NB4 (cell line): ENCODE results near the gene ABCB6.

Experiments used
- MYC ChIP-seq: IDR thresholded peaks from 2 replicates; pipeline ENCODE4 v1.6.1; 2011; ENCODE audit warnings: low read depth, low read length
- TF ChIP-seq, protein P1 (sequence below): IDR thresholded peaks from one replicate; pipeline ENCODE4 v1.5.1; 2012; ENCODE audit warnings: low read depth, low read length

DNA sequence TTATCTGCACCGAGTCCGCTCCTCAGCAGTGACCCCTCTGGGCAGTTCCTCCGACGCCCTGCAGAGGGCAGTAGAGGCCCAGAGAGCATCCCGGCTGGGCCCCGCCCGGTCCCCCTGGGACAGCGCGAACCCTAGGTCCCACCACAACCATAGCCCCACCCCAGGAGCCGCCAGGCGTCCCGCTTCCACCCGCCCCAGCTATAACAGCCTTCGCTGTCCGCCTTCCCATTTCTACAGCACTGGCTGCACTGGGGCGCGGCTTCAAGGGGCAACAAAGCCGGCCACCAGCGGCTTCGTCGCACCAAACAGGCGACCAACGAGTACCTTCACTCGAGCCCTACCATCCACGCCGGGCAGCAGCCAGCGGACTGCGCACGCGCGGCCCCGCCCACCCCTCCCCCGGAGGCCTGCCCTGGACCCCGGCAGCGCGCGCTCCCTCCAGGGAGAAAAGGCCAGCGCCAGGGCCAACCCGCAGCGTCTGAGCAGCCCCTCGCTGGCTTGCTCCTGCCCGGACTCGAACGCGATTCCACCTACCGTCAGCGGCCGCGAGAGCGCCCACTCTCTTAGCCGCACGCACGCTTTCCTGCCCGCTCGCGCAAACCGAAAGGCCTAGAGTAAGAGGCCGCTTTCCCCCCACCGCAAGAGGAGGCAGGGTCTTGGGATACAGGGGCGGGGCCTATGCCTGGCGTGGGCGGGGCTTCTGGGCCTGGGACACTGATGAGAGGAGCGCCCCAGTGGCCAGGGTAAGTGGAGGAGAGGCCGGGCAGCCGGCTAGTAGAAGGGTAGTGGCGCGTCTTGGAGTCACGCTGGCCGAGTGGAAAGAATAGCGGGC, 58.4 kb downstream of the ABCB6 start, which contains the start of gene NHEJ1:
- TF ChIP-seq, protein P1, sequence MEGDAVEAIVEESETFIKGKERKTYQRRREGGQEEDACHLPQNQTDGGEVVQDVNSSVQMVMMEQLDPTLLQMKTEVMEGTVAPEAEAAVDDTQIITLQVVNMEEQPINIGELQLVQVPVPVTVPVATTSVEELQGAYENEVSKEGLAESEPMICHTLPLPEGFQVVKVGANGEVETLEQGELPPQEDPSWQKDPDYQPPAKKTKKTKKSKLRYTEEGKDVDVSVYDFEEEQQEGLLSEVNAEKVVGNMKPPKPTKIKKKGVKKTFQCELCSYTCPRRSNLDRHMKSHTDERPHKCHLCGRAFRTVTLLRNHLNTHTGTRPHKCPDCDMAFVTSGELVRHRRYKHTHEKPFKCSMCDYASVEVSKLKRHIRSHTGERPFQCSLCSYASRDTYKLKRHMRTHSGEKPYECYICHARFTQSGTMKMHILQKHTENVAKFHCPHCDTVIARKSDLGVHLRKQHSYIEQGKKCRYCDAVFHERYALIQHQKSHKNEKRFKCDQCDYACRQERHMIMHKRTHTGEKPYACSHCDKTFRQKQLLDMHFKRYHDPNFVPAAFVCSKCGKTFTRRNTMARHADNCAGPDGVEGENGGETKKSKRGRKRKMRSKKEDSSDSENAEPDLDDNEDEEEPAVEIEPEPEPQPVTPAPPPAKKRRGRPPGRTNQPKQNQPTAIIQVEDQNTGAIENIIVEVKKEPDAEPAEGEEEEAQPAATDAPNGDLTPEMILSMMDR: peak; percentile 96
- TF ChIP-seq MYC: peak; percentile 57; the same call in 1 of the 2 replicates
